ENCODE data around the gene SLITRK2.

GRCh38 chrX:145823132-145823531 is 5.5 kb downstream of the SLITRK2 start:
- no peak for TF ChIP-seq CTCF (IDR thresholded peaks at IDR 0.05)
- TF ChIP-seq ZFX (IDR thresholded peaks at IDR 0.05; ENCODE audit: borderline replicate concordance), result no peak

Data from 22Rv1 (cell line).